SKM-1 (cell line): ENCODE measurements around the gene NLGN2.

Experiments used
- DNase-seq: peaks from one replicate; lab custom pipeline; 2025; ENCODE audit not compliant: unreplicated experiment; lab: John Stamatoyannopoulos, UW

The NLGN2 gene

DNA sequence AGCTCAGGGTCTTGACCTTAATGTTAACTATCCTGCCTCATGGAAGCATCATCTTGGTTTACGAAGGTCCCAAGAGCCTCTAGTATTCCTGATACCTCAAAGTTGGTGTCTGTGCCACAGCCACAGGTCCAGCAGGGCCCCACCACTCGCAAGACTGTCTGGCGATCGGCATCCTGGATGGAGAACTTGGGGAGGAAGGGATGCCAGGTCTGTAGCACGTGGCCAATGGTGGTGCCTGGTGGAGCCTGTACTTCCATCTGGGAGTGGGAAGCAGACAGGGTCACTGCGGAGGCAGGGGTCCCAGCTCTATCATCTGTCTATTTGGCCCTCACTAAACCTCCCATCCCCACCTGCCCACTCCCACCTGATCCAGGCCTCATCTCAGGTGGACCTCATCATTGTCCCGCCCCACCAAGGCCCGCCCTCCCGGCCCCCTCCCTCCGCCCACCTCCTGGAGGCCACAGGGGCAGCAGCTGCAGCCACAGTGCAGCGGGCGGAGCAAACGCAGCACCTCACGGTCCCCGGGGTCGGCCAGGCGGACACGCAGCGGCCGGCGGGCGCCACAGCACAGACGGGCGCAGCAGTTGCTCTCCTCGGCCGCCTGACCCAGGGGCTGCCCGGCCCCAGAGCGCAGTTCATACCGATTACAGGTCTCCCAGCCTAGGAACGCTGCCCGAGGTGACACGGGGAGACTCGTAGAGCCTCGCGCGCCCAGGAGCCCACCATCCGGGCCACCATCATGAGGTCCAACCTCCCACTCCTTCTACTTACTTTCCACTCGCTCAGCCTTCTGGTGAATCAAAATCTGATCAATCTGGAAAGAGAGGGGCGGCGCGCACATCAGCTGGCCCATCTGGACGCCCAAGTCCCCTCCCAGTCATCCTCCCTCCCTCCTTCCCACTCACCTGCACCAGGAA is 14.7 kb upstream of the NLGN2 start:
- DNase-seq = no peak

DNA sequence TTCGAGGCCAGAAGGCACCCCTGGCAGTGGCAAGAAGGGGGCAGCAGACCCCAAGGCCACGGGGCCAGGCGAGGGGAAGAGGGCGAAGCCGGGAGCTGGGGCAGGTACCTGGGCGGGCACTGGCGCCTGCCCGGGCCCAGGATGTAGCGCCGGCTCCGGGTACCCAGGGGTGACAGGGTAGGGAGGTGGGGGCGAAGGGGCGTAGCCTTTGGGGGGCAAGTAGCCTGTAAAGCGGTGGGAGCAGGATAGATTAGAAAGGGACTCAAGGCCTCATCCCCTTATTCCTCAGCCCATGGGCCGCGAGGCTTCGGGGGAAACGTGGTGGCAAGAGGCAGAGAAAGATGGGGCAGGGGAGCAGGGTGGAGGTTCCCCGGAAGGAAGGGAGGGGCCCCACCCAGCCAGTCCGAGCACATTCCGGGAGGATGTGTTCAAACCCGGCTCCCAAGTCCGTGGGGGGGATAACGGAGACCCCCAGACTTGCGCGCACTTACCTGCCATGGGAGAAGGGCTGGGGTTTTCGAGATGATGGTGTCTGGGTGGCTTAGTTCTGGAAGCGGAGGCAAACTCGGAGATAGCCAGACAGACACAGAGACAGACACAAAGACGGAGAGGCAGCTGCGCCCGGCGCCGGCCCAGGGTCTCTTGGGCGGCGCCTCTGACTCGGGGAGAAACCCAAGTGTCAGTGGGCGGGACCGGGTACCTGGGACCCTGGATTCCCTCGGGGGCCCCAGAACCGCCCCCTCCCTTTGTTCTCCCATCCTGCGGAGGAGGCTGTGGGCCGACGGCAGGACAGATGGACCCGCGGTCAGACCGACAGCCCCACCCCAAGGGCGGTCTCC is 13.8 kb upstream of the NLGN2 start:
- DNase-seq = no peak

DNA sequence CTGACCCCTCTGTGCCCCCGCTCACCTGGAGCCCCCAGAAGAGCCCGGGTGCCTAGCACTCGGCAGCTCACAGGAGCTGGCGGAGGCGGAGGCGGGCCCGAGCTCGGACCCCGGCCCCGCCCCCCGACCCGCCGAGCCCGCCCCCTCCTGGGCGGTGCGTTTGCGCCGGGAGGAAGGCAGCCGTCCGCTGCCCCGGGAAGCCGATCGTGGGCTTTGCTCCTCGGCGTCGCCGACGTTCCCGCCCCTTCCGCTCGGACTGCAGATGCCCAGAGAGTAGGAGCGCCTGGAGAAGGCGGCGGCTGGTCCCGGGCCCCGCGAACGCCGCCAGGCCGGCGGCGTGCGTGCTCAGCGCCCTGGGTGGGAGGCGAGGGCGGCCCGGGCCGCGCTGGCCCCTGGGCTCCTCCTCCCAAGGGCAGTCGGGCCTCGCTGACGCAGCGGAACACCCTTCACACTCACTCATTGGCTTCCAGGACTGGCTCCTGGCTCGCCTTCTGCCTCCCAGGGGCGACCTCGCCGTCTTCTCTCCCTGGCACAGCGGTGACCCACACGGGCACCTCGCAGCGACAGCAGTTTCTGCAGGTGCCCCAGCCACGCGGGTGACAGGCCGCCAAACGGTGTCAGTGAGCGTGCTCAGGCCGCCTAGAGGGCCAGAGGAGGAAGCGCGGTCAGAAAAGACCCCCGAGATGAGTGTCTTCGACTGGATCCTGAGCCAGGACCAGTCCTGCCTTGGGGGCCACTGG is 13.0 kb upstream of the NLGN2 start, which contains the start of gene PLSCR3:
TSS of gene PLSCR3 (minus strand) at position 74 of the 740 bp plus-strand sequence. CDS start 415 bp downstream, outside the sequence.
- peak; percentile 18 for DNase-seq

DNA sequence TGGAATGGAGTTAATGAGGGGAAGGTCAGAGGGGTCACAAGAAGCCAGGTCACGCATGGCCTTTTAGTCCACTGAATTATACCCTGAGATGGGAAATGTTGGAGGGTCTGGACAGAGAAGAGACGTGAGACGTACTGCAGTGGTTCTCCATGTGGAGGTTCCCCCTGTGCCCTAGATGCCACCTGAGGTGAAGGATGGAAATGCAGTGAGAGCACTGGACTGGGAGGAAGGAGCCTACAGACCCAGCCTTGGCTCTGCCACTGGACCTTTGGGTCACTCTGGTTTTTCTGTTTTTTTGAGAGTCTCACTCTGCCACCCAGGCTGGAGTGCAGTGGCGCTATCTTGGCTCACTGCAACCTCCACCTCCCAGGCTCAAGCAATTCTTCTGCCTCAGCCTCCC is 11.5 kb upstream of the NLGN2 start:
- no peak for DNase-seq

DNA sequence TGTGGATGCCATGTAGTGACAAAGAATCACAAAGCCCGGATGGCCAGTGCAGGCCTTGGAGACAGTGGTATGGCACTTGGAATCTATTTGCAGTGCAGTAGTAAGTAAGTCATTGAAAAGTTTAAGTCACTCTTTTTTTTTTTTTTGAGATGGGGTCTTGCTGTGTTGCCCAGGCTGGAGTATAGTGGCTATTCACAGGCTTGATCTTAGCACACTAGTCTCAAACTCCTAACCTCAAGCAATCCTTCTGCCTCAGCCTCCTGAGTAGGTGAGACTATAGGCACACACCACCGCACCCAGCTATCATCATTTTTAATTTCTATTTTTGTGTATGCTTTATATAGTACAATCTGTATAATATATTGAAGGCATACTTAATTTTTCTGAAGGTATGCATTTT is 9.0 kb upstream of the NLGN2 start:
- no peak for DNase-seq

DNA sequence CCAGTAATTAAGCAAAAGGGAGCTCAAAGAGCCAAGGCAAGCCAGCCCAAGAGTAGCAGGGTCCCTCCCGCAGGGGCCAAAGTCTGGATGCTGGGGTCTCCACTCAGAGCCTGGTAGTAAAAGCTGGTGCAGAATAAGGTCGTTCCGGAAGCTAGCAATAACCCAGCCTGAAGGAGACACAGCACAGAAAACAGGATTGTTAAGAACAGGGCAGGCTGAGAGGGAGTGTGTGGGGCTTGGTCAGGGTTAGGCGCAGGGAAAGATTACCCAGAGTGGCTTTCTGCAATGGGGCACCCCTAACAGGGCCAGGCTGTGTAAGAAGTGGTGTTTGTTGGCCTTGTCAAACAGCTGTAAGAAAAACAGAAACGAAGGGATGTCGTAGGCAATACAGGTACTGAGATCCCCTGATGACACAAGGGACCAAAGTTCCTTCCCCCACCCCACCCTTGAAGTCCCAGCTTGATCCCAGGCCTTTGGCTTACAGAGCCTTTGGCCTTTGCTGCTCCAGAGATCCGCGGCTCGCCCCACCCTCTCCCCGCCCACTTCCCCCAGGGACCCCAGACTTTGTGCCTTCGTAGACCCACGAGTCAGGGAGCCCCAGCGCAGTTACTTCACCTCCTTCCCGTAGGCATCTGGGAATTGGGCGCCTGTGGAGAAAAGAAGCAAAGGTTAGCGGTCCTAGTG is 4.5 kb upstream of the NLGN2 start:
- no peak for DNase-seq

DNA sequence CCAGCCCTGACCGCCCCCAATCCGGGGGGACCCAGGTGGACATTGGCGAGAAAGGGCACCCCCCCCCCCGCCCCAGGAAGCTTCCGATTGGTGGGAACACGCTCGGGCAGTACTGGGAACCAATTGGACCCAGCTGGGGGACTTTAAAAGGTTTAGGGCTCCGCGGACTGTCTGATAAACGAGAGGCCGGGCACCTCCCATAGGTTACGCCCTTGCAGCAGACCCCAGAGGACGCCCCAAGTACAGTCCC is 4.0 kb upstream of the NLGN2 start:
- no peak for DNase-seq

DNA sequence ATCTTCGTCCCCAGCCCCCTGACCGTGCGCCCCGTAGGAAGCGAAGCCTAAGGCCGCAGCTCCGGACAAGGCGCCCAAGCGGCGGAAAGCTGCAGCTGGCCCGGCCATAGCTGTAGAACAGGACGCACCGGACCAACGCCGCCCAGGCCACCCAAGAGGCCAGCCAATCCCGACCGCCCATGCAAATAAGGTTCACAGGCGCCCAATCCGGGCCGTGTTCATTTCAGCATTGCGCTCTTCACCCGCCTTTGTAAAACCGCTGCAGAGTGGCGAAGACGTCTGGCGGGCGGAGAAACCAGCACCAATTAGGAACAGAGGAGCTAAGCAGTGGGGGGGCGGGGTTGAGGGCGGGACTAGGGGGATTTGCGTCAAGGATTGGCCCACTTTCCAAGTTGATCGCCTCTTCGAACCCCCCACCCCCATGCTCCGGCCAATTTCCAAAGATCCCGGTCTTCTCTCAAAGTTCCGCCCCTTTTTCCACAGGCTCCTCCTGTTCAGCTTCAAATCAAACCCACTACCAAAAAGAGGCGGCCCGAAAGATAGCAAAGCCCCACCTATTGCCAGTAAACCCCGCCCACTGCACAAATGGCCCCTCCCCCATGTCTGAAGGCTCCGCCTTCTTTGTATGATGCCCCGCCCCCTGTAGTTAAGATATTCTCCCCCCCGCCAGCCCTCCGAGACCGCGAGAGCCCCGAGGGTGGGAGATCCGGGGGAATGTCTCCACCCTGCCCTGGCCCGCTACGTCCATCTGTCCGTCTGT is 3.5 kb upstream of the NLGN2 start, which contains the start of gene TMEM256:
TSS of gene TMEM256 (minus strand) at position 121 of the 760 bp plus-strand sequence. CDS start at position 108, 13 bp downstream.
- peak; percentile 83 for DNase-seq

DNA sequence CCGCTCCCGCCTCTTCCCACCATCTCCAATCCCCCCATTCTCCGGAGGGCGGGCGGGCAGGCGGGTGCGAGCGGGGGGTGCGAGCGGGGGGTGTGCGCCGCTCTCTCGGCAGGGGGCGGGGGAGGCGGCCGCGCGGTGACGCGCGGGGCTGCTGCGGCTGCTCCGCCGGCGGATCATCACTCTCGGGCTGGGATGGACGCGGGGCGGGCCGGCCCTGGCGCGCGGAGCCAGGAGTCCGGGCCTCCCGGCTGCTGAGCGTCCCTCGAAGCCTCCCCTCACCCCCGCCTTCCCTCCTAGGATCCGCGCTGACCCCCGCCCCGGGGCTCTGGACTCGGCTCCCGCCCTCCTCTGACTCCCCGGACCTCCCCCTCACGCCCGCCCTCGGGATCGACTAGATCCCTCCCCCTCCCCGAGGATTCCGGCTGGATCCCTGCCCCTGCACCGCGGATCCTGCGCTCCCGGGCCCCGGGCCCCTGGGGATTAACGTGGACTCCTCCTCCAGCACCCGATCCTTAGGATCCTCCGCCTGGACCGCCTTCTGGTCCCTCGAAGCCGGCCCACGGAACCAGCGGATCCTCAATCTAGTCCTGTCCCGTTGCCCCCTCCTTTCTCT is 2.8 kb upstream of the NLGN2 start:
- no peak for DNase-seq

DNA sequence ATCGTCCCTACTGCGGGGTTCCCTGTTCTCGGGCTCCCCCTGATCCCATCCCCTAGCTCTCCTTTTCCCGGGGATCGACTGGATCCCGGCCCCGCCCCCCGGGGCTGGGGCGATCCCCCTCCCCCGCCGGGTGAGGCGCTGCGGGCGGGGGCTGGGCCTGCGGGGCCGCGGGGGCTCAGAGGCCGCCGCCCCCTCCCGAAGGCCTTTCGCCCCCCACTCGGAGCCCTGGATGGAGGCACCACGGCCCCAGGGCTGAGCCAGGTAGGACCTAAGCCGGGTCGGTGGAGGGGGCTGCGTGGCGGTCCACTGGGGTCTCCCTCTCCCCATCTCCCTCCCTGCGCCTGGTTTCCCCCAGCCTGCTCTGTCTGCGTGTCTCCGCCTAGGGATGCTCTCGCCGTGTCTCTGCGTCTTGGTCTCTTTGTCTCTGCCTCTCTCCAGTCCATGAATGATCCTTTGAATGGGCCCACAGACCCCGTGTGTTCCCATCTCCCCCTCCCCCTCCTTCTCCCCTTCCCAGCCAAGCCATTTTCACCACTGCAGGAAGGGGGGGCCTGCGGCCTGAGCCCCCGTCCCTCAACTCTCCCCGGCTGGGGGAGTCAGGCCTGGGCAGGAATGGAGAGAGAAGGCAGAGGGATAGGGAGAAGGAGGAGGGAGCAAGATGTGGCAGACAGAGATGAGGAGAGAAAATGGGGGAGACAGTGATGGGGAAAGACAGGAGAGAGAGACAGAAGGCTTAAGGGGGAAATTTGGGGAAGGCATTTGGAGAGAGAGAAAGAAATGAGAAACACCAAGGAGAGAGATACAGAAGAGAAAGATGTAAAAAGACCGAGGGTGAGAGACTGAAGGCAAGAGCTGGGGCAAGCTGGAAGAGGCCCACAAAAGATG is 2.1 kb upstream of the NLGN2 start:
- DNase-seq = no peak

DNA sequence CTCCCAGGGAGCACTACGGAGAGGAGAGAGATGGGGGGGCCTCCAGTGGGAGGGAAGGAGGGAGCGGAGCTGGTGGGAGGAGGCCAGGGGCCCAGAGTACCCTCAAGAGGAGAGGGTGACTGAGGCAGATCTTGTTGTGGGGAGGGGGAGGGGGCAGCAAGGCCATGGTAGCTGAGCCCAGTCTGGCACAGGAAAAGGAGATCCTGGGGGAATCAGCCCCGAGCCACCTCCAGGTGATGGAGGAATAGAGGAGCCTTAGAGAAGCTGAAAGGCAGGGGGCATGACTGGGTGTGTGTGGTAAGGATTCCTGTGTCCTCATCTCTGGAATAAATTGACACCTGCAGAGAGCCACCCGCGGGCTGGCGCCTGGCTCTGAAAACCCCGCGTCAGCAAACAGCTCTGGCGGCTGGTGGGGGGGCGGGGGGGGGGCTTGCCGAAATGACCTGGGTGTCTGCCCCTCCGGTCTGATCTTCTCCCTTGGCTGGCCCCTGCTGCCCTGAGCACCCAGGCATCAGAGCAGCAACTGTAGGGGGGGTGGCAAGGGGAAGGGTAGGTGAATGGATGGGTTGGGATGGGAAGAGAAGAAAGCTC is 1.3 kb upstream of the NLGN2 start:
- no peak for DNase-seq

DNA sequence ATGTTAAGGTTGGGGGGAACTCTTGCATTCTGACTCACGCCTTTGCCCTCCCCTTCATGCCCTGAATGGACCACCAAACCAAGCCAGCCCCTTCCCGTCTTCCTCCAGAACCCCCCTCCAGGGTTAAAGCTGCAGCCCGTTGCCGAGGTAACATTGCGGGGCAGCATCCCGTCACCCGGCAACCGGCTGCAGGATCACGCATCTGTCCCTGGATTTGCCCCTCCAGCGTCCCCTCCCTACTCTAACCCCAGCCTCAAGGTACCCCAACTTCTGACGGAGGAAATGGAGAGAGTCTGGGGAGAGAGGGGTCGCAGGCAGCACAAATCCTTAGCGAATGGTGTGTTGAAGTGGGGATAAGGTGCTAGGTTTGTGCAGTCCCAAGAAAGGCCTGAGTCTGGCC is 563 bp upstream of the NLGN2 start:
- no peak for DNase-seq

DNA sequence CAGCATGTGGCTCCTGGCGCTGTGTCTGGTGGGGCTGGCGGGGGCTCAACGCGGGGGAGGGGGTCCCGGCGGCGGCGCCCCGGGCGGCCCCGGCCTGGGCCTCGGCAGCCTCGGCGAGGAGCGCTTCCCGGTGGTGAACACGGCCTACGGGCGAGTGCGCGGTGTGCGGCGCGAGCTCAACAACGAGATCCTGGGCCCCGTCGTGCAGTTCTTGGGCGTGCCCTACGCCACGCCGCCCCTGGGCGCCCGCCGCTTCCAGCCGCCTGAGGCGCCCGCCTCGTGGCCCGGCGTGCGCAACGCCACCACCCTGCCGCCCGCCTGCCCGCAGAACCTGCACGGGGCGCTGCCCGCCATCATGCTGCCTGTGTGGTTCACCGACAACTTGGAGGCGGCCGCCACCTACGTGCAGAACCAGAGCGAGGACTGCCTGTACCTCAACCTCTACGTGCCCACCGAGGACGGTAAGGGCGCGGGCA is 645 bp downstream of the NLGN2 start:
- DNase-seq = no peak

DNA sequence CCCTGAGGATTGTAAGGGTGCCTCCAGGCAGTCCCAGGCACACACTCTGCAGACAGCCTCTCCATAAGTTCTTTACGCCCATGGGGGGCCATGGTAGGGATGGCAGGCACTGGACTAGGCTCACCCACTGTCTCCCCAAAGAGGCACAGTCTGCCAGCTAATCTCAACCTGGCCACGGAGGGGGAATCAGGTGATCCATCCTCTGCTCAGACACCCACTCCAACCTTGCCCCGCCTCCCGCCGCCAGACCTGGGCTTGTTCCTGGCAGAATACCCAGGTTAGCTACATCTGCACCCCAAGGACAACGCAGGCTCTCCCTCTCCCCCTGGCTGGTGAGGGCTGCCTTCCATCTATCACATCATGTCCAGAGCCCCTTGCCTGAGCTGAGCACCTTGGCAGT is 1.2 kb downstream of the NLGN2 start:
- no peak for DNase-seq

DNA sequence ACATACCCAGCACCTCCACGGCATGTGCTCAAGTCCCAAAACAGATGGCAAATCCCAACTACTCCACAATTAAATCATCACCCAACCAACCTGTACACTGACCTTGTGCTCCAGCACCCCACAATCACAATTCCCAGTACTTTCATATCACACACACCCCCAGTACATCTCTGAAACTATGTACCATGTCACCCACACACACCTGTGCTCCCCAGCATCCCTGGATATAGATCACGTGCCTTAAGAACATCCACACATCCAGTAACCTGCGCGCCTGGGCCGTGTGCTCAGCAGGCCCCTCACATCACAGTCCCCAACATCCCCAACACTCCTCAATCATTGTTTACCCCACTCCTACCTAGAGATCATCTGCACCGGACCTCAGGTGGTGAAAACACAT is 2.1 kb downstream of the NLGN2 start:
- no peak for DNase-seq

DNA sequence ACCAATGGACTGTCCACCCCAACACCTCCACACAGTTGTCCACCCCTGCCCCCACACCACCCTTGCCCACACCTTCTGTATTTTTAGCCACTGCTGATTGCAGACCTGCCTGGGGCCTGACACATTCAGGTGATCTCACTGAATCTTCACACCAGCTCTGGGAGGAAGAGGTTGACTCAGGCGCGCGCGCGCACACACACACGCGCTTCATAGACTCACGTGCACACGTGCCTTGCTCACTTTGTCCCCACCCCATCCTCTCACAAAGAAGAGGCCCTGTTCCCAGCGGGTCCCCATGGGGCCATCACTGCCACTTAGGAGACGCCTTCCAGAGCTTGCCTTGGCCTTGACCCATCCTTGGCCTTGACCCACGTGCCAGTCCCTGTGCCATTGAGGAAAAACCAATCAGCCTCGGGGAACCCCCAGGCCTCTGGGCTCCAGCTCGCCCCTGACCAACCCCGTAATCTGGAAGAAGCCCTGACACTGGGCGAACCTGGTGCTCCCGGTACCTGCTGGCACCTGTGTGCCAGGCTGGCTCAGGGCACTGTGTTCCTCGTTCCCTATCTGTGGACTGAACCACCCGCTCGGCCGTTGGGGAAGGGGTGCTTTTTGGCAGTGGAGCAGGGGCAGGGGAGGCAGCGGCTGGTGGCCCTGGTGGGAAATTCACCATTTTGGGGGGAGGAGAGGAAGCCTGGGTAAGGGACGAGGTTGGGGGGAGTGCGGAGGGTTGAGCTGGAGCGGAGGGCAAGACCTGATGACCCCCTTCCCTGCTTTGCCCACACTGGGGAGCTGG is 3.2 kb downstream of the NLGN2 start:
- DNase-seq = no peak

DNA sequence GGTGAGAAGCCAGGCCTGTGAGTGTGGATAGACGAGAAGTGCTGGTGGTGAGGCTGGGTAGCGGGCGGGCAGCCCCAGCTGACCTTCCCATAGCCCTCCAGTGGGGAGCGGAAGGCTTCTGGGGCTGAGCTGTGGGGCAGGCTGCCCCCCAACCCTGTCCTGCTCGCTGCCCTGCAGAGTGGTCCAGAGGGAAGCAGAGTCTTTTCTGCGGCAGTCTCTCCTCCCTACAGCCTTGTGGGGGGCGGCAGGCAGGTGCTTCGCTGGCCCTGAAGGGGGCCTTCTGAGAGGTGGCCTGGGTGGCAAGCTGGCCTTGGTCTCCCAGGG is 3.7 kb downstream of the NLGN2 start:
- no peak for DNase-seq
